Endothelial cell of umbilical vein (primary cell): ENCODE results near the gene PPP2R2C. TPM values are rescaled to one million over a fixed set of nuclear protein-coding genes. Genes with fewer than 3 reads are reported as not detected.

Source experiments
- BruUV-seq: library from RNA; stranded (reverse); fragments of 400-500 nt; replicated peaks from 2 replicates; lab custom pipeline; 2021; lab: Mats Ljungman, UMichigan
- CTCF ChIA-PET: fragments of 300-600, 350-600 bp; sonication (Branson Sonifier 250); formaldehyde crosslinking; loops from one replicate; lab custom pipeline; 2021; ENCODE audit warnings: antibody characterized with exemption, inconsistent platforms; lab: Charles Lee
- POLR2A ChIA-PET: fragments of 300-600, 350-600 bp; sonication (Branson Sonifier 250); formaldehyde crosslinking; loops from one replicate; lab custom pipeline; 2021; ENCODE audit warnings: antibody characterized with exemption, inconsistent platforms; lab: Charles Lee
- DNase-seq: peaks from one replicate; pipeline ENCODE4 v3.0.0-alpha.2; 2011; ENCODE audit warnings: low read depth, low spot score
- FAIRE-seq: peaks from 2 replicates; lab custom pipeline; 2011; peaks lifted over from hg19 to GRCh38; lab: Jason Lieb, UNC
- H2AFZ ChIP-seq: 2 replicates; pipeline ENCODE4 v1.6.0; 2012; ENCODE audit warnings: low read depth, low read length, control low read depth, inconsistent platforms
- H3K27ac ChIP-seq: 2 replicates; pipeline ENCODE4 v1.5.1; 2011; ENCODE audit warnings: low read depth, mild to moderate bottlenecking, control low read depth, low read length, moderate library complexity; ENCODE audit not compliant: insufficient read depth
- H3K27me3 ChIP-seq, 2 experiments: 2 replicates each; pipeline versions ENCODE4 v1.6.0 to v1.6.1; 2011; ENCODE audit warnings: low read length in 2 of 2, mixed read lengths in 1 of 2; ENCODE audit not compliant: control insufficient read depth in 2 of 2, insufficient read depth in 2 of 2
- H3K36me3 ChIP-seq, 2 experiments: 2 replicates in 1 of 2; 3 replicates in 1 of 2; pipeline ENCODE4 v1.5.1; 2011; ENCODE audit warnings: low read length in 2 of 2, mild to moderate bottlenecking in 1 of 2, moderate library complexity in 1 of 2; ENCODE audit not compliant: control insufficient read depth in 2 of 2, insufficient read depth in 2 of 2; ENCODE audit errors: extremely low read depth in 1 of 2
- H3K4me1 ChIP-seq: 3 replicates; pipeline ENCODE4 v1.5.1; 2011; ENCODE audit warnings: mild to moderate bottlenecking, low read length; ENCODE audit not compliant: control insufficient read depth, insufficient read depth; ENCODE audit errors: extremely low read depth
- H3K4me2 ChIP-seq: 2 replicates; pipeline ENCODE4 v1.6.1; 2011; ENCODE audit warnings: low read length, control low read depth, mixed read lengths; ENCODE audit not compliant: insufficient read depth
- H3K4me3 ChIP-seq, 3 experiments: fragments of 200-600 bp in 1 of 3; sonication (generic), shearing (Covaris generic) in 1 of 3; replicated peaks in 1 of 3; 2 replicates each; pipeline ENCODE4 v1.5.1; 2011 to 2016; ENCODE audit warnings: control low read depth in 3 of 3, low read length in 3 of 3, mild to moderate bottlenecking in 2 of 3, inconsistent platforms in 1 of 3, low read depth in 1 of 3, moderate library complexity in 1 of 3; ENCODE audit not compliant: insufficient read depth in 1 of 3
- H3K79me2 ChIP-seq: 2 replicates; pipeline ENCODE4 v1.6.0; 2012; ENCODE audit warnings: low read length, inconsistent platforms; ENCODE audit not compliant: control insufficient read depth, insufficient read depth
- H3K9ac ChIP-seq: replicated peaks from 2 replicates; pipeline ENCODE3; 2011; ENCODE audit warnings: low read length, control low read depth; ENCODE audit not compliant: insufficient read depth; ENCODE audit errors: extremely low read depth
- H3K9me1 ChIP-seq: replicated peaks from 3 replicates; pipeline ENCODE4 v1.6.0; 2011; ENCODE audit warnings: mild to moderate bottlenecking, low read length; ENCODE audit not compliant: control insufficient read depth, insufficient read depth; ENCODE audit errors: extremely low read depth
- H3K9me3 ChIP-seq: replicated peaks from 2 replicates; pipeline ENCODE4 v1.5.1; 2012; ENCODE audit warnings: low read length, inconsistent platforms; ENCODE audit not compliant: control insufficient read depth, insufficient read depth
- H4K20me1 ChIP-seq: replicated peaks from 2 replicates; pipeline ENCODE3; 2011; ENCODE audit warnings: mild to moderate bottlenecking, low read length; ENCODE audit not compliant: control insufficient read depth, insufficient read depth; ENCODE audit errors: extremely low read depth
- CTCF ChIP-seq, 2 donors: IDR thresholded peaks; 1 replicate in 1 of 2; 2 replicates in 1 of 2; pipeline ENCODE4 v1.5.1; 2011; ENCODE audit warnings: low read length in 2 of 2, mild to moderate bottlenecking in 2 of 2, moderate library complexity in 2 of 2, control low read depth in 1 of 2, inconsistent platforms in 1 of 2, low read depth in 1 of 2; ENCODE audit not compliant: insufficient read depth in 1 of 2; ENCODE audit errors: extremely low read depth in 1 of 2
- EZH2 ChIP-seq: IDR thresholded peaks from 2 replicates; pipeline ENCODE4 v1.6.1; 2012; ENCODE audit warnings: borderline replicate concordance, low read depth, mild to moderate bottlenecking, moderate library complexity, low read length, inconsistent platforms; ENCODE audit not compliant: severe bottlenecking
- FOS ChIP-seq: IDR thresholded peaks from 2 replicates; pipeline ENCODE4 v1.6.1; 2011; ENCODE audit warnings: mild to moderate bottlenecking, low read length, moderate library complexity, borderline replicate concordance; ENCODE audit not compliant: insufficient read depth
- GATA2 ChIP-seq: IDR thresholded peaks from 2 replicates; pipeline ENCODE4 v1.7.0; 2011; ENCODE audit warnings: low read depth, mild to moderate bottlenecking, moderate library complexity, mixed read lengths, low read length; ENCODE audit not compliant: insufficient read length, insufficient read depth
- JUN ChIP-seq: IDR thresholded peaks from 2 replicates; pipeline ENCODE4 v1.6.1; 2011; ENCODE audit warnings: borderline replicate concordance, low read depth; ENCODE audit not compliant: insufficient read length, insufficient read depth
- MAX ChIP-seq: IDR thresholded peaks from 2 replicates; pipeline ENCODE4 v1.6.1; 2011; ENCODE audit not compliant: insufficient read depth, insufficient read length
- MYC ChIP-seq: IDR thresholded peaks from one replicate; pipeline ENCODE4 v1.6.1; 2011; ENCODE audit warnings: mild to moderate bottlenecking, low read depth, low read length
- POLR2A ChIP-seq: IDR thresholded peaks from 2 replicates; pipeline ENCODE4 v1.6.1; 2012; ENCODE audit warnings: low read depth, mild to moderate bottlenecking, control low read depth, low read length
- POLR2AphosphoS5 ChIP-seq: IDR thresholded peaks from 2 replicates; pipeline ENCODE4 v1.6.1; 2012; ENCODE audit warnings: low read depth, mild to moderate bottlenecking, control low read depth, low read length, moderate library complexity; ENCODE audit not compliant: insufficient read depth
- dilution Hi-C: fragments of 300-500 bp; cut with MboI; formaldehyde crosslinking; loops from one replicate; pipeline ENCODE4 v1.15.0; 2019; ENCODE audit warnings: low sequenced_read_pairs; ENCODE audit not compliant: extremely low pct_ligation_motif_present
- intact Hi-C: fragments of 100-400 bp; cut with micrococcal nuclease; formaldehyde crosslinking; loops from one replicate; pipeline ENCODE4 v1.10.0; 2022
- polyA plus RNA-seq, 4 experiments: library from polyadenylated mRNA; depleted of rRNA in 3 of 4; stranded (reverse) in 3 of 4; unstranded in 1 of 4; fragments of >200 nt; gene quantifications; 2 replicates each; pipeline versions ENCODE4 v1.2.1 to v1.2.3, GENCODE V29; 2011 to 2012; ENCODE audit warnings: missing spikeins in 1 of 4
- total RNA-seq: library from RNA; stranded (reverse); gene quantifications from 2 replicates; pipeline ENCODE4 v1.2.3, GENCODE V29; 2021

The PPP2R2C gene
- total and polyA plus RNA-seq, 2 donors (not counting 3 experiments of a cell fraction or from before 2014, with no cell fraction given), result 0.03 to 0.09 TPM

GRCh38 chr4:6357476-6357875 is 114.9 kb downstream of the PPP2R2C start:
- intact Hi-C loops, result no loop called here
- TF ChIP-seq EZH2 (no peak), GATA2 (no peak), MYC (no peak), MAX (no peak), JUN (no peak), CTCF (IDR thresholded peaks at IDR 0.05; ENCODE audit: extremely low read depth in 1 of 2, insufficient read depth in 1 of 2, low read depth in 1 of 2, low read length in 2 of 2) (no peak), FOS (no peak), POLR2A (no peak), POLR2AphosphoS5 (no peak)
- H3K9ac ChIP-seq, result no peak overlapping the region
- no peak overlapping the region for H3K27ac ChIP-seq
- H3K27me3 ChIP-seq, result no peaks in the 10 kb centered on the region
- no peaks in the 10 kb centered on the region for H3K4me1 ChIP-seq
- H3K79me2 ChIP-seq, result no peaks in the 10 kb centered on the region
- no peak for DNase-seq
- H3K9me1 ChIP-seq, result no peaks in the 10 kb centered on the region
- no peak for FAIRE-seq
- H3K4me2 ChIP-seq, result no peak overlapping the region
- no peak overlapping the region for H2AFZ ChIP-seq
- H3K4me3 ChIP-seq, result no peak overlapping the region
- no peaks in the 10 kb centered on the region for H3K36me3 ChIP-seq
- H4K20me1 ChIP-seq, result no peaks in the 10 kb centered on the region
- dilution Hi-C loops, result no loop called here
- ChIA-PET POLR2A (no interaction called here), CTCF (interaction anchor here (2.2 kb wide), 1 partner anchor 26 kb away, joined by 8 read pairs; no protein-coding TSS in a partner anchor)
- BruUV-seq, result no TSS peak
- H3K9me3 ChIP-seq, result no peaks in the 10 kb centered on the region
